GM18867 (cell line): ENCODE results near the gene PUSL1.

Source experiments
- ATAC-seq: cut with Tn5 transposase; IDR thresholded peaks from one replicate; pipeline ENCODE4 v1.9.1; 2021; ENCODE audit warnings: mild to moderate bottlenecking, moderate library complexity; ENCODE audit not compliant: unreplicated experiment

The PUSL1 gene

GRCh38 chr1:1349256-1350012 lies 41.0 kb downstream of the PUSL1 start, which contains the start of gene DVL1:
Gene DVL1 (minus strand): TSS chr1:1349418. CDS start chr1:1349065, 353 bp downstream.
- ATAC-seq = peak; percentile 57

GRCh38 chr1:1351511-1352427 lies 43.4 kb downstream of the PUSL1 start:
- no peak for ATAC-seq

- ATAC-seq = no peak
Observed at GRCh38 chr1:1352786-1353388, 44.5 kb downstream of the PUSL1 start.

- ATAC-seq = no peak
Observed at GRCh38 chr1:1353389-1354151, 45.2 kb downstream of the PUSL1 start.

- no peak for ATAC-seq
Observed at GRCh38 chr1:1354271-1355247, 46.2 kb downstream of the PUSL1 start.

- no peak for ATAC-seq
Observed at GRCh38 chr1:1355416-1355815, 47.0 kb downstream of the PUSL1 start.

GRCh38 chr1:1356166-1356795 lies 47.9 kb downstream of the PUSL1 start:
- no peak for ATAC-seq

- ATAC-seq = no peak
Observed at GRCh38 chr1:1356796-1357401, 48.5 kb downstream of the PUSL1 start.

- no peak for ATAC-seq
Observed at GRCh38 chr1:1357871-1358432, 49.6 kb downstream of the PUSL1 start.

- ATAC-seq = no peak
Observed at GRCh38 chr1:1358433-1359271, 50.3 kb downstream of the PUSL1 start, which contains the start of gene MXRA8. Gene MXRA8 (minus strand): TSS chr1:1358555. CDS start chr1:1358504, 51 bp downstream.

- ATAC-seq = no peak
Observed at GRCh38 chr1:1359308-1359663, 50.9 kb downstream of the PUSL1 start.

GRCh38 chr1:1359664-1360468 lies 51.5 kb downstream of the PUSL1 start:
- no peak for ATAC-seq

- ATAC-seq = no peak
Observed at GRCh38 chr1:1360506-1361169, 52.2 kb downstream of the PUSL1 start.
